Measurements from ENCODE around the gene ANKRD53. TPM values are rescaled to one million over a fixed set of nuclear protein-coding genes. Genes with fewer than 3 reads are reported as not detected.

The ANKRD53 gene
- total RNA-seq, 4 donors from 2014 or later = 2.9 to 5.5 TPM; not detected in 2

GRCh38 chr2:70964133-70964532 is 14.3 kb upstream of the ANKRD53 start:
- H3K4me3 ChIP-seq = no peak overlapping the region
- H3K27me3 ChIP-seq = peaks cover 35% of the 10 kb centered on the region
- no peaks in the 10 kb centered on the region for H3K36me3 ChIP-seq
- TF ChIP-seq EP300 (IDR thresholded peaks at IDR 0.05) = no peak
- H3K4me1 ChIP-seq = peaks cover 8% of the 10 kb centered on the region
- H3K27ac ChIP-seq = no peak overlapping the region
- no peaks in the 10 kb centered on the region for H3K9me3 ChIP-seq
- 74% methylated on average over 4 of the region's 4 CpGs for WGBS
- DNase-seq (ENCODE audit: low spot score in 2 of 2) = no peak

DNA sequence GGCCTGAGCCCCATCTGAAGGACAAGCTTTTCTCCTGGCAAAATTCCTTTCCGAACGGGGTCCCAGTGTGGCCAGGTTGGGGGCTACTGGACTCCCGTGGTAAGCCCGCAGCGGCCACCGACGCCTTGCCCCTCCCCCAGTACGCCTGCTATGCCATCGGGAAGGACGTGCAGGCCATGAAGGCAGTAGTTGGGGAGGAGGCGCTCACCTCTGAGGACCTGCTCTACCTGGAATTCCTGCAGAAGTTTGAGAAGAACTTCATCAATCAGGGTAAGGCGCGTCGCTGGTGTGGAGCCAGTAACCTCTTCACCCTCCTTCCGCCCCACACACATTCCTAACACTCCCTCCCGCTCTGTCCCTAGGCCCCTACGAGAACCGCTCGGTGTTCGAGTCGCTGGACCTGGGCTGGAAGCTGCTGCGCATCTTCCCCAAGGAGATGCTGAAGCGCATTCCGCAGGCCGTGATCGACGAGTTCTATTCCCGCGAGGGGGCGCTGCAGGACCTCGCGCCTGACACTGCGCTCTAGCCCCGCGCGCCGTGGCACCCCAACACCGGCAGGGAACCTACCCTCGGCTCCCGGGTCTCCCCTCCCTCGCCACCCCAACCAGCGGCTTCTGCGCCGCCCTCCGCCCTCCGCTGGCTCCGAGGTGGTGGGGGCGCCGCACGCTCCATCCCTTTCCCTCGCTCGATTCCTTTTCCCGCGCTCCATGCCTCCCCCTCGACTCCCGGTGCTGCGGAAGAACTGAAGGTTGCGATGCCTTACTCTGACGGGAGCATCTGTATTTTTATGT is 13.6 kb upstream of the ANKRD53 start:
- Histone ChIP-seq H3K27ac (no peak overlapping the region), H3K4me3 (peak overlapping the region; percentile 51), H3K9me3 (no peaks in the 10 kb centered on the region), H3K4me1 (peaks cover 8% of the 10 kb centered on the region), H3K36me3 (no peaks in the 10 kb centered on the region), H3K27me3 (peaks cover 35% of the 10 kb centered on the region)
- peak; percentile 84 to 86 for DNase-seq (ENCODE audit: low spot score in 2 of 2)
- WGBS = 8% methylated on average over 33 of the region's 59 CpGs
- TF ChIP-seq POLR2AphosphoS5 (IDR thresholded peaks at IDR 0.05) (no peak), CTCF (IDR thresholded peaks at IDR 0.05) (peak; percentile 50 to 86)

- no peaks in the 10 kb centered on the region for H3K36me3 ChIP-seq
- H3K27me3 ChIP-seq = peaks cover 35% of the 10 kb centered on the region
- H3K4me1 ChIP-seq = peaks cover 8% of the 10 kb centered on the region
- peak; percentile 41 to 72 for DNase-seq (ENCODE audit: low spot score in 2 of 2)
- WGBS = 74% methylated on average over 14 of the region's 14 CpGs
- TF ChIP-seq CTCF (IDR thresholded peaks at IDR 0.05) (no peak), EP300 (IDR thresholded peaks at IDR 0.05) (no peak), POLR2A (IDR thresholded peaks at IDR 0.05) (no peak), POLR2AphosphoS5 (IDR thresholded peaks at IDR 0.05) (no peak)
- H3K27ac ChIP-seq = no peak overlapping the region
- peak overlapping the region; percentile 51 for H3K4me3 ChIP-seq
- H3K9me3 ChIP-seq = no peaks in the 10 kb centered on the region
Measured at GRCh38 chr2:70965506-70965905, 12.9 kb upstream of the ANKRD53 start.

DNA sequence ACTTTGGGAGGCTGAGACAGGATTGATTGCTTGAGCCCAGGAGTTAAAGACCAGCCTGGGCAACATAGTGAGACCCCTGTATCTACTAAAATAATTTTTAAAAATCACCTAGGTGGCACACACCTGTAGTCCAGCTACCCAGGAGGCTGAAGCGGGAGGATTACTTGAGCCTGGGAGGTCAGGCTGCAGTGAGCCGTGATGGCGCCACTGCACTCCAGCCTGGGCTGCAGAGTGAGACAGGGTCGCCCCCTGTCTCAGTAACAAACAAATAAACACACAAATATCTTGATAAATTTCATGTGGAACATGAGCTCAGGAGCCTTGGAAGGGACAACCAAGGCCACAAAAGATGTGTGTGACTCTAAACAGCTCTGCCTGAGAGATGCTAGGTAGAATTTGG is 11.7 kb upstream of the ANKRD53 start:
- H3K36me3 ChIP-seq = no peaks in the 10 kb centered on the region
- H3K4me3 ChIP-seq = no peak overlapping the region
- no peak for TF ChIP-seq POLR2A (IDR thresholded peaks at IDR 0.05)
- TF ChIP-seq EP300 (IDR thresholded peaks at IDR 0.05) = no peak
- TF ChIP-seq CTCF (IDR thresholded peaks at IDR 0.05) = no peak
- no peak for TF ChIP-seq POLR2AphosphoS5 (IDR thresholded peaks at IDR 0.05)
- peaks cover 8% of the 10 kb centered on the region for H3K4me1 ChIP-seq
- no peak overlapping the region for H3K27ac ChIP-seq
- no peak for DNase-seq (ENCODE audit: low spot score in 2 of 2)
- no peaks in the 10 kb centered on the region for H3K9me3 ChIP-seq
- peaks cover 29% of the 10 kb centered on the region for H3K27me3 ChIP-seq
- 84% methylated on average over 4 of the region's 4 CpGs for WGBS

- Histone ChIP-seq H3K36me3 (no peaks in the 10 kb centered on the region), H3K27ac (no peak overlapping the region), H3K9me3 (no peaks in the 10 kb centered on the region), H3K4me3 (no peak overlapping the region), H3K27me3 (peaks cover 26% of the 10 kb centered on the region), H3K4me1 (peaks cover 8% of the 10 kb centered on the region)
- 69% methylated on average over 4 of the region's 4 CpGs for WGBS
- TF ChIP-seq POLR2A (IDR thresholded peaks at IDR 0.05) = no peak
- TF ChIP-seq CTCF (IDR thresholded peaks at IDR 0.05) = no peak
- TF ChIP-seq EP300 (IDR thresholded peaks at IDR 0.05) = no peak
- no peak for TF ChIP-seq POLR2AphosphoS5 (IDR thresholded peaks at IDR 0.05)
- DNase-seq (ENCODE audit: low spot score in 2 of 2) = peak in 1 of 2 donors; percentile 37
Measured at GRCh38 chr2:70967189-70967588, 11.2 kb upstream of the ANKRD53 start.
